Measurements from ENCODE around the gene KRT78.
"Not testable (repeated sequence)": the region's sequence is repeated elsewhere in the genome, so short reads cannot be mapped to it uniquely, and the experiment has no call there.

DNA sequence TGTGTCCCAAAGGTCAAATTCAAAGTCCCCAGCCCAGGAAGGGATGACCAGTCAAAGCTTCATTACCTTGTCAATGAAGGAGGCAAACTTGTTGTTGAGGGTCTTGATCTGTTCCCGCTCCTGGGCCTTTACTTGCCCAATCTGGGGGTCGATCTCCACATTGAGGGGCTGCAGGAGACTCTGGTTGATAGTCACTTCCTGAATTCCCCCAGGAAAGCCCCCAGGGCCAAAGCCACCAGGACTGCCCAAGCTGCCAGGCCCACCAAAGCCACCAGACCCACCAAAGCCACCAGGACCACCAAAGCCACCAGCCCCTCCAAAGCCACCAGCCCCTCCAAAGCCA lies 53.5 kb downstream of the KRT78 start:
- TF ChIP-seq, protein P1, sequence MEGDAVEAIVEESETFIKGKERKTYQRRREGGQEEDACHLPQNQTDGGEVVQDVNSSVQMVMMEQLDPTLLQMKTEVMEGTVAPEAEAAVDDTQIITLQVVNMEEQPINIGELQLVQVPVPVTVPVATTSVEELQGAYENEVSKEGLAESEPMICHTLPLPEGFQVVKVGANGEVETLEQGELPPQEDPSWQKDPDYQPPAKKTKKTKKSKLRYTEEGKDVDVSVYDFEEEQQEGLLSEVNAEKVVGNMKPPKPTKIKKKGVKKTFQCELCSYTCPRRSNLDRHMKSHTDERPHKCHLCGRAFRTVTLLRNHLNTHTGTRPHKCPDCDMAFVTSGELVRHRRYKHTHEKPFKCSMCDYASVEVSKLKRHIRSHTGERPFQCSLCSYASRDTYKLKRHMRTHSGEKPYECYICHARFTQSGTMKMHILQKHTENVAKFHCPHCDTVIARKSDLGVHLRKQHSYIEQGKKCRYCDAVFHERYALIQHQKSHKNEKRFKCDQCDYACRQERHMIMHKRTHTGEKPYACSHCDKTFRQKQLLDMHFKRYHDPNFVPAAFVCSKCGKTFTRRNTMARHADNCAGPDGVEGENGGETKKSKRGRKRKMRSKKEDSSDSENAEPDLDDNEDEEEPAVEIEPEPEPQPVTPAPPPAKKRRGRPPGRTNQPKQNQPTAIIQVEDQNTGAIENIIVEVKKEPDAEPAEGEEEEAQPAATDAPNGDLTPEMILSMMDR (IDR thresholded peaks at IDR 0.05; ENCODE audit: low read depth, low read length): not testable (repeated sequence)
- TF ChIP-seq, protein P2, sequence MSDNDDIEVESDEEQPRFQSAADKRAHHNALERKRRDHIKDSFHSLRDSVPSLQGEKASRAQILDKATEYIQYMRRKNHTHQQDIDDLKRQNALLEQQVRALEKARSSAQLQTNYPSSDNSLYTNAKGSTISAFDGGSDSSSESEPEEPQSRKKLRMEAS (IDR thresholded peaks at IDR 0.05; ENCODE audit: low read depth, low read length): not testable (repeated sequence)
- not testable (repeated sequence) for TF ChIP-seq MYC (IDR thresholded peaks at IDR 0.05; ENCODE audit: low read depth, low read length)

Measured in NB4 (cell line).